Osteoblast (primary cell): Measurements from ENCODE around the gene SLC24A3. TPM values are rescaled to one million over a fixed set of nuclear protein-coding genes. Genes with fewer than 3 reads are reported as not detected.

Source experiments
- DNase-seq: peaks from one replicate; pipeline ENCODE4 v3.0.0; 2011; ENCODE audit warnings: low spot score, mixed read lengths; ENCODE audit not compliant: insufficient read length; ENCODE audit errors: missing footprints
- H2AFZ ChIP-seq: 2 replicates; pipeline ENCODE4 v1.6.0; 2011; ENCODE audit warnings: mild to moderate bottlenecking, low read length
- H3K27ac ChIP-seq: 2 replicates; pipeline ENCODE4 v1.5.1; 2011; ENCODE audit warnings: mild to moderate bottlenecking, low read depth, low read length, moderate library complexity
- H3K27me3 ChIP-seq: 2 replicates; pipeline ENCODE4 v1.6.0; 2012; ENCODE audit warnings: mild to moderate bottlenecking, control low read depth, inconsistent platforms, low read length, moderate library complexity; ENCODE audit not compliant: insufficient read depth
- H3K36me3 ChIP-seq: 2 replicates; pipeline ENCODE4 v1.5.1; 2011; ENCODE audit warnings: mild to moderate bottlenecking, low read length, control low read depth, moderate library complexity; ENCODE audit not compliant: insufficient read depth
- H3K4me1 ChIP-seq: 2 replicates; pipeline ENCODE4 v1.5.1; 2011; ENCODE audit warnings: mild to moderate bottlenecking, low read length, control low read depth, moderate library complexity; ENCODE audit not compliant: insufficient read depth
- H3K4me2 ChIP-seq: 2 replicates; pipeline ENCODE4 v1.6.0; 2011; ENCODE audit warnings: mild to moderate bottlenecking, low read length; ENCODE audit not compliant: insufficient read depth
- H3K4me3 ChIP-seq: fragments of 200-600 bp; sonication (generic); 3 replicates; pipeline ENCODE4 v1.5.1; 2012; ENCODE audit warnings: mild to moderate bottlenecking, low read length, inconsistent platforms; ENCODE audit not compliant: insufficient read depth
- H3K79me2 ChIP-seq: 2 replicates; pipeline ENCODE4 v1.6.0; 2012; ENCODE audit warnings: mild to moderate bottlenecking, low read length, control low read depth, inconsistent platforms; ENCODE audit not compliant: insufficient read depth
- H3K9me3 ChIP-seq: 2 replicates; pipeline ENCODE4 v1.5.1; 2011; ENCODE audit warnings: low read depth, low read length, control low read depth
- H4K20me1 ChIP-seq: 2 replicates; pipeline ENCODE4 v1.6.0; 2012; ENCODE audit warnings: mild to moderate bottlenecking, low read length, control low read depth; ENCODE audit not compliant: insufficient read depth
- total RNA-seq: library from RNA; depleted of rRNA; stranded (reverse); fragments of >200 nt; gene quantifications from 2 replicates; pipeline ENCODE4 v1.2.3, GENCODE V29; 2012
- TF ChIP-seq, protein P1 (sequence below): IDR thresholded peaks from 2 replicates; pipeline ENCODE4 v1.5.1; 2011; ENCODE audit warnings: mild to moderate bottlenecking, low read depth, low read length, moderate library complexity; ENCODE audit errors: extremely low read depth

Gene SLC24A3
- total RNA-seq, 1 donor = 1.1 TPM

DNA sequence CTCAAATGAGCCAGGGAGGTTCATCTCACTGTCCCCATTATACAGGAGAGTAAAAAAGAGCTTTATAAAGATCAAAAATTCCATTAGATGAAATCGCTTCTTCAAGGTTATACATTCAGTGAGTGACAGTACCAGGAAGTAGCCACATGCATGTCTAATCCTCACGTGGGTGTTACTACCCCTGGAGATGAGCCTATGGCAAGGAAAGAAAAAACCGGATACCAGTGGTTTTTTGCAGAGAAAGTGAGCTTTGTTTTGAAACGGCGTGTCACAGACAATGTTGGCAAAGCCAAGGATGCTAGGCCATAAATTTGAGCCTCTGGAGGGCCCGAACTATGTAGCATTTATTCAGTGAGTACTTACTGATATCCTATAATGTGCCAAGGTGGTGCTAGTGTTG, 330.7 kb downstream of the SLC24A3 start:
- TF ChIP-seq, protein P1, sequence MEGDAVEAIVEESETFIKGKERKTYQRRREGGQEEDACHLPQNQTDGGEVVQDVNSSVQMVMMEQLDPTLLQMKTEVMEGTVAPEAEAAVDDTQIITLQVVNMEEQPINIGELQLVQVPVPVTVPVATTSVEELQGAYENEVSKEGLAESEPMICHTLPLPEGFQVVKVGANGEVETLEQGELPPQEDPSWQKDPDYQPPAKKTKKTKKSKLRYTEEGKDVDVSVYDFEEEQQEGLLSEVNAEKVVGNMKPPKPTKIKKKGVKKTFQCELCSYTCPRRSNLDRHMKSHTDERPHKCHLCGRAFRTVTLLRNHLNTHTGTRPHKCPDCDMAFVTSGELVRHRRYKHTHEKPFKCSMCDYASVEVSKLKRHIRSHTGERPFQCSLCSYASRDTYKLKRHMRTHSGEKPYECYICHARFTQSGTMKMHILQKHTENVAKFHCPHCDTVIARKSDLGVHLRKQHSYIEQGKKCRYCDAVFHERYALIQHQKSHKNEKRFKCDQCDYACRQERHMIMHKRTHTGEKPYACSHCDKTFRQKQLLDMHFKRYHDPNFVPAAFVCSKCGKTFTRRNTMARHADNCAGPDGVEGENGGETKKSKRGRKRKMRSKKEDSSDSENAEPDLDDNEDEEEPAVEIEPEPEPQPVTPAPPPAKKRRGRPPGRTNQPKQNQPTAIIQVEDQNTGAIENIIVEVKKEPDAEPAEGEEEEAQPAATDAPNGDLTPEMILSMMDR = no peak

GRCh38 chr20:19544684-19545083, 332.2 kb downstream of the SLC24A3 start:
- H3K79me2 ChIP-seq = no peaks in the 10 kb centered on the region

More for the DNA sequence above, 330.7 kb downstream of the SLC24A3 start:
- no peak overlapping the region for H3K4me2 ChIP-seq
- no peak overlapping the region for H3K27ac ChIP-seq
- H3K4me1 ChIP-seq = peaks cover 8% of the 10 kb centered on the region
- no peak overlapping the region for H2AFZ ChIP-seq
- no peaks in the 10 kb centered on the region for H3K79me2 ChIP-seq
- H3K9me3 ChIP-seq = no peaks in the 10 kb centered on the region
- H3K36me3 ChIP-seq = no peaks in the 10 kb centered on the region
- H4K20me1 ChIP-seq = no peaks in the 10 kb centered on the region
- DNase-seq = no peak
- no peaks in the 10 kb centered on the region for H3K27me3 ChIP-seq
- H3K4me3 ChIP-seq = no peak overlapping the region

GRCh38 chr20:19546648-19547047, 334.2 kb downstream of the SLC24A3 start:
- TF ChIP-seq, protein P1 = no peak
- no peaks in the 10 kb centered on the region for H3K36me3 ChIP-seq
- no peak overlapping the region for H3K4me3 ChIP-seq
- no peaks in the 10 kb centered on the region for H3K79me2 ChIP-seq
- H3K4me2 ChIP-seq = no peak overlapping the region
- H3K9me3 ChIP-seq = no peaks in the 10 kb centered on the region
- no peaks in the 10 kb centered on the region for H3K27me3 ChIP-seq
- H2AFZ ChIP-seq = no peak overlapping the region
- no peaks in the 10 kb centered on the region for H4K20me1 ChIP-seq
- H3K4me1 ChIP-seq = no peaks in the 10 kb centered on the region
- DNase-seq = no peak
- H3K27ac ChIP-seq = no peak overlapping the region

More at GRCh38 chr20:19544684-19545083, 332.2 kb downstream of the SLC24A3 start:
- Histone ChIP-seq H3K4me3 (no peak overlapping the region), H3K27ac (no peak overlapping the region), H3K4me1 (peaks cover 8% of the 10 kb centered on the region), H3K9me3 (no peaks in the 10 kb centered on the region), H3K4me2 (no peak overlapping the region), H3K36me3 (no peaks in the 10 kb centered on the region), H3K27me3 (no peaks in the 10 kb centered on the region), H2AFZ (no peak overlapping the region), H4K20me1 (no peaks in the 10 kb centered on the region)
- DNase-seq = no peak
- TF ChIP-seq, protein P1 = no peak

- H4K20me1 ChIP-seq = no peaks in the 10 kb centered on the region
- H3K36me3 ChIP-seq = no peaks in the 10 kb centered on the region
- no peak overlapping the region for H3K27ac ChIP-seq
- no peaks in the 10 kb centered on the region for H3K27me3 ChIP-seq
- H3K9me3 ChIP-seq = no peaks in the 10 kb centered on the region
- TF ChIP-seq, protein P1 = no peak
- H2AFZ ChIP-seq = no peak overlapping the region
- H3K79me2 ChIP-seq = no peaks in the 10 kb centered on the region
- H3K4me2 ChIP-seq = no peak overlapping the region
- H3K4me3 ChIP-seq = no peak overlapping the region
- no peak for DNase-seq
- no peaks in the 10 kb centered on the region for H3K4me1 ChIP-seq
These were observed 335.1 kb downstream of the SLC24A3 start for GRCh38 chr20:19547547-19547946.
